Spleen (tissue), 11 donors: ENCODE data around the gene CD320. TPM values are rescaled to one million over a fixed set of nuclear protein-coding genes. Genes with fewer than 3 reads are reported as not detected.
A peak's percentile ranks its signal among the peaks of the same experiment; 100 is the strongest.
"Not testable (repeated sequence)": the region's sequence is repeated elsewhere in the genome, so short reads cannot be mapped to it uniquely, and the experiment has no call there.

Experiments
- DNase-seq: peaks from one replicate; pipeline ENCODE4 v3.0.0-alpha.2; 2020
- H3K27ac ChIP-seq, 8 donors: fragments of 200-600 bp; sonication (generic) in 7 of 8; 1 replicate in 4 of 8; 2 replicates in 4 of 8; pipeline versions ENCODE4 v1.5.0 to v1.8.0; 2016 to 2021; ENCODE audit warnings: inconsistent platforms in 4 of 8, mild to moderate bottlenecking in 4 of 8, moderate library complexity in 1 of 8
- H3K27me3 ChIP-seq, 7 donors: fragments of 200-600 bp; sonication (generic) in 6 of 7; replicated peaks in 1 of 7; 1 replicate in 4 of 7; 2 replicates in 3 of 7; pipeline versions ENCODE4 v1.5.0 to v1.8.0; 2016 to 2021; ENCODE audit warnings: inconsistent platforms in 3 of 7, mild to moderate bottlenecking in 1 of 7
- H3K36me3 ChIP-seq, 6 donors: fragments of 200-600 bp; sonication (generic) in 5 of 6; 1 replicate in 4 of 6; 2 replicates in 2 of 6; pipeline versions ENCODE4 v1.5.0 to v1.8.0; 2016 to 2021; ENCODE audit warnings: inconsistent platforms in 2 of 6
- H3K4me1 ChIP-seq, 6 donors: fragments of 200-600 bp; sonication (generic) in 5 of 6; 1 replicate in 3 of 6; 2 replicates in 3 of 6; pipeline versions ENCODE4 v1.5.0 to v1.8.0; 2016 to 2021; ENCODE audit warnings: inconsistent platforms in 3 of 6
- H3K4me3 ChIP-seq, 8 donors: fragments of 200-600 bp; sonication (generic) in 7 of 8; 1 replicate in 4 of 8; 2 replicates in 4 of 8; pipeline versions ENCODE4 v1.5.0 to v1.8.0; 2016 to 2021; ENCODE audit warnings: inconsistent platforms in 4 of 8, mild to moderate bottlenecking in 4 of 8, moderate library complexity in 2 of 8
- H3K9me3 ChIP-seq, 8 donors: fragments of 200-600 bp; sonication (generic) in 7 of 8; 1 replicate in 4 of 8; 2 replicates in 4 of 8; pipeline versions ENCODE4 v1.5.0 to v1.8.0; 2016 to 2021; ENCODE audit warnings: inconsistent platforms in 4 of 8
- CTCF ChIP-seq, 11 experiments: fragments of 200-600 bp in 7 of 11; fragments of 450-650 bp in 4 of 11; sonication (generic) in 4 of 11; IDR thresholded peaks in 8 of 11; conservative IDR thresholded peaks in 3 of 11; 1 replicate in 7 of 11; 2 replicates in 4 of 11; pipeline versions ENCODE4 v1.4.0 to v1.8.0; 2016 to 2021; ENCODE audit warnings: antibody characterized with exemption in 11 of 11, inconsistent platforms in 4 of 11, mild to moderate bottlenecking in 1 of 11
- POLR2A ChIP-seq, 3 donors: fragments of 450-650 bp; IDR thresholded peaks; one replicate each; pipeline ENCODE4 v1.5.1; 2017; ENCODE audit warnings: antibody characterized with exemption in 3 of 3, mild to moderate bottlenecking in 1 of 3
- POLR2AphosphoS5 ChIP-seq, 3 donors: sonication (generic); formaldehyde crosslinking; IDR thresholded peaks; one replicate each; pipeline ENCODE4 v1.5.1; 2017; ENCODE audit warnings: antibody characterized with exemption in 3 of 3
- WGBS, 5 donors: extraction: QIAGEN DNeasy Blood & Tissue Kit in 3 of 5; methylation state at CpG; one replicate each; pipeline versions ENCODE4 v1.1.5 to v1.1.7; 2013 to 2018; 5-methylcytosine and 5-hydroxymethylcytosine counted together
- intact Hi-C: fragments of 100-400 bp; cut with DNase I; formaldehyde crosslinking; loops from one replicate; pipeline ENCODE4 v1.15.0; 2023; ENCODE audit warnings: low total_unique reads
- polyA plus RNA-seq, 3 donors: library from polyadenylated mRNA; stranded (reverse); fragments of 200-250 nt; gene quantifications; one replicate each; pipeline ENCODE4 v1.2.1, GENCODE V29; 2013
- total RNA-seq, 7 donors: library from RNA; depleted of rRNA in 3 of 7; stranded (reverse); fragments of >200 nt in 3 of 7; fragmentation: NEBNext Ultra II Directional in 4 of 7; extraction: Animal tissue kit (Norgen Biotek cat#: 25700) in 4 of 7; gene quantifications; one replicate each; pipeline versions ENCODE4 v1.1.0 to v1.2.1, GENCODE V29; 2016 to 2021
- donor health status: healthy with polysubstance abuse.
- donor health status: DM: no; HTN: no; CAD: no; lungs with moderate emphysema.
- donor health status: DM: no; HTN: no; CAD: no.
- donor health status: Bipolar disorder and iron deficiency.
- donor health status: healthy.
- donor health status: DM: no; HTN: no; CAD: no.
- donor health status: DM: yes; HTN: yes; CAD: no.

Gene CD320
- total and polyA plus RNA-seq, 10 donors, result 26.6 to 131 (median 43.2) TPM

GRCh38 chr19:8269724-8270123 is 38.4 kb downstream of the CD320 start:
- Histone ChIP-seq H3K9me3 (no peaks in the 10 kb centered on the region), H3K36me3 (no peaks in the 10 kb centered on the region), H3K27me3 (no peaks in the 10 kb centered on the region), H3K4me1 (peaks cover 8 to 29% (median 18%) of the 10 kb centered on the region in 6 donors), H3K27ac (peak overlapping the region; percentile 75 to 95 (median 88)), H3K4me3 (peak overlapping the region in 1 of 8 donors; percentile 76)
- intact Hi-C loops, result no loop called here
- no peak for DNase-seq
- WGBS, 5 donors, result 68 to 88% (median 83%) methylated on average over 3 of the region's 3 CpGs
- TF ChIP-seq CTCF (IDR thresholded peaks at IDR 0.05 in 8 of 11, conservative IDR thresholded peaks at IDR 0.05 in 3 of 11) (no peak), POLR2AphosphoS5 (IDR thresholded peaks at IDR 0.05) (no peak), POLR2A (IDR thresholded peaks at IDR 0.05) (no peak)

GRCh38 chr19:8265872-8266271 is 42.3 kb downstream of the CD320 start:
- H3K36me3 ChIP-seq, result peaks cover 0 to 24% (median 12%) of the 10 kb centered on the region in 6 donors
- H3K4me3 ChIP-seq, result no peak overlapping the region
- 72 to 80% (median 75%) methylated on average over 3 of the region's 3 CpGs for WGBS, 5 donors
- no peaks in the 10 kb centered on the region for H3K27me3 ChIP-seq
- no peaks in the 10 kb centered on the region for H3K9me3 ChIP-seq
- TF ChIP-seq CTCF (IDR thresholded peaks at IDR 0.05 in 8 of 11, conservative IDR thresholded peaks at IDR 0.05 in 3 of 11) (no peak), POLR2AphosphoS5 (IDR thresholded peaks at IDR 0.05) (peak in 1 of 3 donors; percentile 13)
- no peak overlapping the region for H3K27ac ChIP-seq
- intact Hi-C loops, result no loop called here
- peak; percentile 9 for DNase-seq
- peaks cover 8 to 32% (median 18%) of the 10 kb centered on the region in 6 donors for H3K4me1 ChIP-seq

- Histone ChIP-seq H3K4me1 (peaks cover 4 to 26% (median 9%) of the 10 kb centered on the region in 6 donors), H3K36me3 (peaks cover 0 to 33% (median 12%) of the 10 kb centered on the region in 6 donors)
- H3K27ac ChIP-seq, H3K9me3 ChIP-seq, H3K27me3 ChIP-seq, intact Hi-C loops, H3K4me3 ChIP-seq: not testable (repeated sequence)
- 82 to 94% (median 92%) methylated on average over 4 of the region's 4 CpGs for WGBS, 5 donors
- DNase-seq, result peak; percentile 18
These were observed 43.9 kb downstream of the CD320 start for GRCh38 chr19:8264248-8264647.

GRCh38 chr19:8262431-8262830 is 45.7 kb downstream of the CD320 start:
- Histone ChIP-seq H3K27me3 (no peaks in the 10 kb centered on the region), H3K27ac (no peak overlapping the region), H3K4me3 (no peak overlapping the region), H3K9me3 (no peaks in the 10 kb centered on the region), H3K36me3 (peaks cover 0 to 51% (median 18%) of the 10 kb centered on the region in 6 donors), H3K4me1 (peaks cover 0 to 9% (median 0%) of the 10 kb centered on the region in 6 donors)
- TF ChIP-seq POLR2AphosphoS5 (IDR thresholded peaks at IDR 0.05) (no peak), POLR2A (IDR thresholded peaks at IDR 0.05) (no peak), CTCF (IDR thresholded peaks at IDR 0.05 in 8 of 11, conservative IDR thresholded peaks at IDR 0.05 in 3 of 11) (no peak)
- peak; percentile 22 for DNase-seq
- intact Hi-C loops, result no loop called here
- 91 to 96% (median 95%) methylated on average over 6 of the region's 6 CpGs for WGBS, 5 donors

- Histone ChIP-seq H3K4me1 (peaks cover 0 to 9% (median 0%) of the 10 kb centered on the region in 6 donors), H3K9me3 (no peaks in the 10 kb centered on the region), H3K27ac (no peak overlapping the region), H3K36me3 (peaks cover 0 to 56% (median 24%) of the 10 kb centered on the region in 6 donors), H3K27me3 (no peaks in the 10 kb centered on the region), H3K4me3 (no peak overlapping the region)
- intact Hi-C loops, result no loop called here
- peak; percentile 52 for DNase-seq
- 92 to 98% (median 95%) methylated on average over 8 to 14 of the region's 14 CpGs for WGBS, 5 donors
- TF ChIP-seq POLR2A (IDR thresholded peaks at IDR 0.05) (no peak), CTCF (IDR thresholded peaks at IDR 0.05 in 8 of 11, conservative IDR thresholded peaks at IDR 0.05 in 3 of 11) (no peak), POLR2AphosphoS5 (IDR thresholded peaks at IDR 0.05) (peak in 1 of 3 donors; percentile 12)
These were observed 46.3 kb downstream of the CD320 start for GRCh38 chr19:8261881-8262280.
